Measurements from ENCODE around the gene NFE2L1.

GRCh38 chr17:48001197-48001596, 47.0 kb upstream of the NFE2L1 start:
- no peak for TF ChIP-seq POLR2A (IDR thresholded peaks at IDR 0.05; ENCODE audit: low read depth, low read length)
- no peak for TF ChIP-seq POLR2AphosphoS5 (IDR thresholded peaks at IDR 0.05; ENCODE audit: low read depth, low read length)
